ENCODE data around the gene FRMD3. TPM values are rescaled to one million over a fixed set of nuclear protein-coding genes. Genes with fewer than 3 reads are reported as not detected.

The FRMD3 gene
- total RNA-seq, 1 experiment from 2014 or later, result 14.5 TPM

GRCh38 chr9:83574482-83574881 is 36.3 kb upstream of the FRMD3 start:
- intact Hi-C loops (cut with micrococcal nuclease; ENCODE audit: unreplicated experiment), result no loop called here
- no TSS peak for BruUV-seq (replicated peaks)
- POLR2A ChIA-PET, result no interaction called here

GRCh38 chr9:83572524-83572923 is 34.3 kb upstream of the FRMD3 start:
- H3K27me3 ChIP-seq (ENCODE audit: control insufficient read depth, insufficient read depth, low read length), result no peaks in the 10 kb centered on the region
- intact Hi-C loops (cut with micrococcal nuclease; ENCODE audit: unreplicated experiment), result no loop called here
- POLR2A ChIA-PET, result no interaction called here
- in situ Hi-C loops (cut with HindIII; ENCODE audit: low pct_unique_long_range_greater_than_20kb, low sequenced_read_pairs), result no loop called here
- no peak overlapping the region for H3K27ac ChIP-seq (ENCODE audit: low read length)
- CTCF ChIA-PET, result no interaction called here
- ATAC-seq, result no peak
- H3K36me3 ChIP-seq (ENCODE audit: control insufficient read depth, insufficient read depth, low read length), result no peaks in the 10 kb centered on the region
- H3K4me3 ChIP-seq (ENCODE audit: low read depth in 2 of 2, low read length in 2 of 2), result no peak overlapping the region
- H3K9me3 ChIP-seq (ENCODE audit: control insufficient read depth, insufficient read depth, low read depth, low read length), result no peaks in the 10 kb centered on the region
- no TSS peak for BruUV-seq (replicated peaks)
- TF ChIP-seq SIN3A (IDR thresholded peaks at IDR 0.05; ENCODE audit: borderline replicate concordance, insufficient read depth, low read depth, low read length) (no peak), REST (IDR thresholded peaks at IDR 0.05; ENCODE audit: insufficient read depth in 1 of 2, low read depth in 2 of 2, low read length in 1 of 2) (no peak), TCF7L2 (IDR thresholded peaks at IDR 0.05; ENCODE audit: low read depth, low read length) (no peak), CTCF (IDR thresholded peaks at IDR 0.05) (no peak), POLR2AphosphoS5 (IDR thresholded peaks at IDR 0.05; ENCODE audit: low read depth, low read length) (no peak)
- DNase-seq (ENCODE audit: low read depth, low spot score), result no peak
- H3K4me1 ChIP-seq (ENCODE audit: control insufficient read depth, insufficient read depth, low read length), result no peaks in the 10 kb centered on the region

More at GRCh38 chr9:83574482-83574881, 36.3 kb upstream of the FRMD3 start:
- CTCF ChIA-PET, result no interaction called here
- no peak overlapping the region for H3K4me3 ChIP-seq (ENCODE audit: low read depth in 2 of 2, low read length in 2 of 2)
- ATAC-seq, result no peak
- H3K36me3 ChIP-seq (ENCODE audit: control insufficient read depth, insufficient read depth, low read length), result no peaks in the 10 kb centered on the region
- no peaks in the 10 kb centered on the region for H3K27me3 ChIP-seq (ENCODE audit: control insufficient read depth, insufficient read depth, low read length)
- TF ChIP-seq SIN3A (IDR thresholded peaks at IDR 0.05; ENCODE audit: borderline replicate concordance, insufficient read depth, low read depth, low read length) (no peak), TCF7L2 (IDR thresholded peaks at IDR 0.05; ENCODE audit: low read depth, low read length) (no peak), REST (IDR thresholded peaks at IDR 0.05; ENCODE audit: insufficient read depth in 1 of 2, low read depth in 2 of 2, low read length in 1 of 2) (no peak), POLR2AphosphoS5 (IDR thresholded peaks at IDR 0.05; ENCODE audit: low read depth, low read length) (no peak), CTCF (IDR thresholded peaks at IDR 0.05) (no peak)
- no peak overlapping the region for H3K27ac ChIP-seq (ENCODE audit: low read length)
- in situ Hi-C loops (cut with HindIII; ENCODE audit: low pct_unique_long_range_greater_than_20kb, low sequenced_read_pairs), result no loop called here
- no peak for DNase-seq (ENCODE audit: low read depth, low spot score)
- no peaks in the 10 kb centered on the region for H3K4me1 ChIP-seq (ENCODE audit: control insufficient read depth, insufficient read depth, low read length)
- no peaks in the 10 kb centered on the region for H3K9me3 ChIP-seq (ENCODE audit: control insufficient read depth, insufficient read depth, low read depth, low read length)

All from Panc1 (cell line).